ENCODE data around the gene ELOVL3. TPM values are rescaled to one million over a fixed set of nuclear protein-coding genes. Genes with fewer than 3 reads are reported as not detected.
A peak's percentile ranks its signal among the peaks of the same experiment; 100 is the strongest.

ELOVL3 gene
- total and polyA plus RNA-seq, 2 of the 13 experiments (the other 11 are each of a cell fraction or from before 2014, with no cell fraction given): 0.58 to 0.69 TPM

DNA sequence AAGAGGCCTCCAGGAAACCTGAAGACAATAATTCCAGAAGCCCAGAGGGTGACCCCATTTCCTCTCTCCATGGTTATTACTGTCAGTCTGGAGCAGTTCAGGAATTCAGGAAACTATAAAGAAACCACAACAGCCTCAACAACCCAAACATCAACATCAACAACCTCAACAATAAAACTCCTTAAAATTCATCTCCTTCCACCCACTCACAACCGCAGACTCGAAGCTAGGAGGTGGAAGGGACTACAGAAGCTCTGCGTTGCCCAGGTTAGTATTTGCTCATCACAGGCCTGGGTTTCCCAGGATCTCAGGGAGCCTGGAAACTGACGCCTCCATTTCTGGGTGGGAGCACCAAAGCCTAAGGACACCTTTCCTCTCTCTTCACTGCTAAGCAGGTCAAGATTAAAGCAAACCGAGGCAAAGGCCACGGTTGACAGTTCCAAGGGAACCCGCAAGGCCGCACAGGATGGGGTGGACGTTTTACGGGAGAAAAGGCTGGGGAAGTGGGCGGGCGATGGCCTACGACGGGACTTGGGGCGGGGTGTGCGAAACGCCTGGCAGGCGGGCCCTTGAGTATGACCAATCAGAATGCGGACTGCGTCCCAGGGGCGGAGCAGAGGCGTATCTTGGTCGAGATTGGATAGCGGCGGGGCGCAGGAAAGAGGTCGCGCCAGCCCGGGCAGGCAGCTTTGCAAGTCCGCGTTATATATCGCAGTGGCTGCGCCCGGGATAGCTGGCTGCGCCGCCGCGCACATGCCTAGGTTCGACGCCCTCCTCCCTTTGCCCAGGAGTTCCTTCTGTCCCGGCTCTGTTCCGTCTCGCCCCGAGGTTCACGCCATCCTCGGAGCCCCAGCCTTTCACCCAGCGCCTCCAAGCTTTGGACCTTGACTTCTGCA is at the start of gene ELOVL3 (continued):
- no peak for TF ChIP-seq RARG (CRISPR knock-in tag; IDR thresholded peaks at IDR 0.05; ENCODE audit: low read depth)
- TF ChIP-seq TEAD2 (CRISPR knock-in tag; IDR thresholded peaks at IDR 0.05): no peak
- TF ChIP-seq KMT2A (CRISPR knock-in tag; IDR thresholded peaks at IDR 0.05): no peak
- TF ChIP-seq TAF15 (IDR thresholded peaks at IDR 0.05; ENCODE audit: low read depth, low read length, poor library complexity, severe bottlenecking): no peak
- peak; percentile 47; the same call in 1 of the 2 replicates for TF ChIP-seq SOX5 (CRISPR knock-in tag; IDR thresholded peaks at IDR 0.05; ENCODE audit: borderline replicate concordance)
- no peak for TF ChIP-seq ZNF121 (CRISPR knock-in tag; IDR thresholded peaks at IDR 0.05)
- no peak for TF ChIP-seq FOSL1 (CRISPR knock-in tag; IDR thresholded peaks at IDR 0.05; ENCODE audit: borderline replicate concordance)
- TF ChIP-seq ZNF180 (CRISPR knock-in tag; IDR thresholded peaks at IDR 0.05; ENCODE audit: borderline replicate concordance, low read depth): no peak
- no peak for TF ChIP-seq ZNF577 (CRISPR knock-in tag; IDR thresholded peaks at IDR 0.05; ENCODE audit: borderline replicate concordance, low read depth)
- peak; percentile 97 for TF ChIP-seq ZNF678 (CRISPR knock-in tag; IDR thresholded peaks at IDR 0.05)
- TF ChIP-seq EP300 (IDR thresholded peaks at IDR 0.05; ENCODE audit: low read depth in 2 of 2, low read length in 2 of 2): no peak
- TF ChIP-seq EP300 (CRISPR knock-in tag; IDR thresholded peaks at IDR 0.05; ENCODE audit: borderline replicate concordance): no peak
- TF ChIP-seq, protein P1, sequence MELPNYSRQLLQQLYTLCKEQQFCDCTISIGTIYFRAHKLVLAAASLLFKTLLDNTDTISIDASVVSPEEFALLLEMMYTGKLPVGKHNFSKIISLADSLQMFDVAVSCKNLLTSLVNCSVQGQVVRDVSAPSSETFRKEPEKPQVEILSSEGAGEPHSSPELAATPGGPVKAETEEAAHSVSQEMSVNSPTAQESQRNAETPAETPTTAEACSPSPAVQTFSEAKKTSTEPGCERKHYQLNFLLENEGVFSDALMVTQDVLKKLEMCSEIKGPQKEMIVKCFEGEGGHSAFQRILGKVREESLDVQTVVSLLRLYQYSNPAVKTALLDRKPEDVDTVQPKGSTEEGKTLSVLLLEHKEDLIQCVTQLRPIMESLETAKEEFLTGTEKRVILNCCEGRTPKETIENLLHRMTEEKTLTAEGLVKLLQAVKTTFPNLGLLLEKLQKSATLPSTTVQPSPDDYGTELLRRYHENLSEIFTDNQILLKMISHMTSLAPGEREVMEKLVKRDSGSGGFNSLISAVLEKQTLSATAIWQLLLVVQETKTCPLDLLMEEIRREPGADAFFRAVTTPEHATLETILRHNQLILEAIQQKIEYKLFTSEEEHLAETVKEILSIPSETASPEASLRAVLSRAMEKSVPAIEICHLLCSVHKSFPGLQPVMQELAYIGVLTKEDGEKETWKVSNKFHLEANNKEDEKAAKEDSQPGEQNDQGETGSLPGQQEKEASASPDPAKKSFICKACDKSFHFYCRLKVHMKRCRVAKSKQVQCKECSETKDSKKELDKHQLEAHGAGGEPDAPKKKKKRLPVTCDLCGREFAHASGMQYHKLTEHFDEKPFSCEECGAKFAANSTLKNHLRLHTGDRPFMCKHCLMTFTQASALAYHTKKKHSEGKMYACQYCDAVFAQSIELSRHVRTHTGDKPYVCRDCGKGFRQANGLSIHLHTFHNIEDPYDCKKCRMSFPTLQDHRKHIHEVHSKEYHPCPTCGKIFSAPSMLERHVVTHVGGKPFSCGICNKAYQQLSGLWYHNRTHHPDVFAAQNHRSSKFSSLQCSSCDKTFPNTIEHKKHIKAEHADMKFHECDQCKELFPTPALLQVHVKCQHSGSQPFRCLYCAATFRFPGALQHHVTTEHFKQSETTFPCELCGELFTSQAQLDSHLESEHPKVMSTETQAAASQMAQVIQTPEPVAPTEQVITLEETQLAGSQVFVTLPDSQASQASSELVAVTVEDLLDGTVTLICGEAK (IDR thresholded peaks at IDR 0.05): no peak
- TF ChIP-seq, protein P1 (CRISPR knock-in tag; IDR thresholded peaks at IDR 0.05): peak; percentile 85; the same call in 1 of the 2 replicates
- TF ChIP-seq, protein P2, sequence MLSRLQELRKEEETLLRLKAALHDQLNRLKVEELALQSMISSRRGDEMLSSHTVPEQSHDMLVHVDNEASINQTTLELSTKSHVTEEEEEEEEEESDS (CRISPR knock-in tag; IDR thresholded peaks at IDR 0.05; ENCODE audit: borderline replicate concordance): peak; percentile 56; the same call in 1 of the 2 replicates
- 0 out of 2 replicates have a peak, but pooled peaks have one; percentile 45 for TF ChIP-seq MIER2 (CRISPR knock-in tag; IDR thresholded peaks at IDR 0.05)
- TF ChIP-seq ATM (IDR thresholded peaks at IDR 0.05; ENCODE audit: borderline replicate concordance): no peak
- peak; percentile 95; the same call in 1 of the 2 replicates for TF ChIP-seq SMAD9 (CRISPR knock-in tag; IDR thresholded peaks at IDR 0.05)
- TF ChIP-seq, protein P3, sequence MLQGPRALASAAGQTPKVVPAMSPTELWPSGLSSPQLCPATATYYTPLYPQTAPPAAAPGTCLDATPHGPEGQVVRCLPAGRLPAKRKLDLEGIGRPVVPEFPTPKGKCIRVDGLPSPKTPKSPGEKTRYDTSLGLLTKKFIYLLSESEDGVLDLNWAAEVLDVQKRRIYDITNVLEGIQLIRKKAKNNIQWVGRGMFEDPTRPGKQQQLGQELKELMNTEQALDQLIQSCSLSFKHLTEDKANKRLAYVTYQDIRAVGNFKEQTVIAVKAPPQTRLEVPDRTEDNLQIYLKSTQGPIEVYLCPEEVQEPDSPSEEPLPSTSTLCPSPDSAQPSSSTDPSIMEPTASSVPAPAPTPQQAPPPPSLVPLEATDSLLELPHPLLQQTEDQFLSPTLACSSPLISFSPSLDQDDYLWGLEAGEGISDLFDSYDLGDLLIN (CRISPR knock-in tag; IDR thresholded peaks at IDR 0.05; ENCODE audit: borderline replicate concordance): no peak

Data from HepG2 (cell line).